AG04449 (cell line): Measurements from ENCODE around the gene FKBP9.

Experiments used
- CTCF ChIA-PET: fragments of 350-600 bp; formaldehyde crosslinking; extraction: SDS; loops from one replicate; lab custom pipeline; 2021; ENCODE audit warnings: antibody characterized with exemption; lab: Yijun Ruan, JAX
- POLR2A ChIA-PET: fragments of 400-600, 350-600 bp; formaldehyde crosslinking; extraction: SDS; loops from one replicate; lab custom pipeline; 2020; ENCODE audit warnings: antibody characterized with exemption, inconsistent platforms; lab: Yijun Ruan, JAX
- DNase-seq: peaks from one replicate; pipeline ENCODE4 v3.0.0-alpha.2; 2010; ENCODE audit warnings: low read depth, low spot score
- H3K4me3 ChIP-seq: 2 replicates; pipeline ENCODE4 v1.5.1; 2011; ENCODE audit warnings: low read depth, mild to moderate bottlenecking, control low read depth, low read length
- CTCF ChIP-seq: IDR thresholded peaks from one replicate; pipeline ENCODE4 v1.5.1; 2011; ENCODE audit warnings: mild to moderate bottlenecking, moderate library complexity, low read length, control low read depth, inconsistent platforms; ENCODE audit not compliant: insufficient read depth; ENCODE audit errors: missing control alignments

FKBP9 gene

DNA sequence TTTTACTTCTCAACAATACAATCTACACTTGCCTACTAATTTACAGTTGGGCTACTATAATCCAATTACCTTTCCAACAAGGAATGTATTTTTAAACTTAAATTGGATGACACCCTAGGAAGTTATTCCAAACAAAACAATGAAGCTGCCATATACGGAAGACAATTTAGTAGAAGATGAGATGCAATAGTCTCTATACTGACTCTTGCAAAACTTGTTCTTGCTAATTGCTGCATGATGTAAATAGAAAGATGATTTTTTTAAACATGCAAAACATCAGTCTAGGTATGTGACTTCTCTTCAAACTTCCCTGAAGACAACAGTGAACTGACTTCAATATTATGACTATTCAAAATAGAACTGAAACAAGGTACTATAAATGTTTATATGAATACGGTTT is 87.7 kb downstream of the FKBP9 start:
- DNase-seq: peak; percentile 26
- POLR2A ChIA-PET: no interaction called here
- H3K4me3 ChIP-seq: no peak overlapping the region
- CTCF ChIA-PET: interaction anchor here (1.2 to 2.2 kb wide), 2 partner anchors 10 to 17 kb away, joined by 3 to 5 read pairs; partner anchors contain the start of gene NT5C3A
- no peak for TF ChIP-seq CTCF

GRCh38 chr7:33048257-33048656 is 91.0 kb downstream of the FKBP9 start:
- CTCF ChIA-PET: interaction anchor here (0.9 to 2.5 kb wide), 11 partner anchors 8 to 247 kb away, joined by 3 to 23 read pairs (median 5); partner anchors contain the start of gene FKBP9
- no peak for TF ChIP-seq CTCF
- no peak for DNase-seq
- no peak overlapping the region for H3K4me3 ChIP-seq
- POLR2A ChIA-PET: no interaction called here

GRCh38 chr7:33048704-33049103 is 91.5 kb downstream of the FKBP9 start:
- H3K4me3 ChIP-seq: no peak overlapping the region
- POLR2A ChIA-PET: no interaction called here
- DNase-seq: no peak
- TF ChIP-seq CTCF: no peak
- CTCF ChIA-PET: interaction anchor here (0.9 to 2.5 kb wide), 12 partner anchors 9 to 248 kb away, joined by 3 to 23 read pairs (median 5); partner anchors contain the start of gene FKBP9

DNA sequence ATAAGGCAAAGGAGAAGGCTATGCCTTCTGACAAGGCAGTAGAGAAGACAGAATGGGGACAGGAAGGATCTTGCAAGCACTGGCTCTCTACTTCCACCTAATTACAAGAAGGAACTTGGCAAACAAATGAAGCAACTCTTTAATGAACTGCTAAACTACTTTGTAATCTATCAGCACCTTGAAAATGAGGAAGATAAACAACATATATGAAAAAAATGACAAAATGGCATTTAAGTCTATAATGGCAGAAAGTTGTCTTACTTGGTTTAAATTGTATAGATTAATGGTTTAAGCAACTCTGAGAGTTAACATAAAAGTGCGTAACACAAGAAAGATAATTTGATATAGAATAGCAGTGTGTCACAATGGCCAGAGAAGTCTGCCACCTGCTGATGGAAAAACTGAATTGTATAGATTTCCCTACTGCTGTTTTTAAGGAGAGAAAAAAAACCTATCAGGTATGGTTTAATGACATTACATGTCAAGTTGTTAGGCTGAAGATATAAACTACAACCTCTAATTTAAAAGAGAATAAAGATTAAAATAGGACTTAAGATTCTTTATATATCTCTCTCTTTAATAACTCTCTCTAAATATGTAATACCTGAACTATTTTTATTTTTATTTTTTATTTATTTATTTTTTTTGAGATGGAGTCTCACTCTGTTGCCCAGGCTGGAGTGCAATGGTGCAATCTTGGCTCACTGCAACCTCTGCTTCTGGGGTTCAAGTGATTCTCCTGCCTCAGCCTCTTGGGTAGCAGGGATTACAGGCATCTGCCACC is 93.5 kb downstream of the FKBP9 start:
- POLR2A ChIA-PET: no interaction called here
- TF ChIP-seq CTCF: peak; percentile 36
- no peak overlapping the region for H3K4me3 ChIP-seq
- CTCF ChIA-PET: interaction anchor here (1.0 to 2.5 kb wide), 5 partner anchors 11 to 204 kb away, joined by 3 to 23 read pairs (median 5); no protein-coding TSS in a partner anchor
- no peak for DNase-seq

GRCh38 chr7:33053721-33054120 is 96.5 kb downstream of the FKBP9 start:
- POLR2A ChIA-PET: no interaction called here
- H3K4me3 ChIP-seq: no peak overlapping the region
- DNase-seq: no peak
- CTCF ChIA-PET: interaction anchor here (0.6 to 3.8 kb wide), 7 partner anchors 9 to 255 kb away, joined by 3 to 18 read pairs (median 13); partner anchors contain the start of genes NT5C3A and RP9
- no peak for TF ChIP-seq CTCF
